ENCODE measurements around the gene CYBA.
"Not testable (repeated sequence)": the region's sequence is repeated elsewhere in the genome, so short reads cannot be mapped to it uniquely, and the experiment has no call there.

The CYBA gene

GRCh38 chr16:88614818-88615580, 35.9 kb downstream of the CYBA start:
- no peak for DNase-seq (ENCODE audit: low read depth in 3 of 3, low spot score in 1 of 3)

DNA sequence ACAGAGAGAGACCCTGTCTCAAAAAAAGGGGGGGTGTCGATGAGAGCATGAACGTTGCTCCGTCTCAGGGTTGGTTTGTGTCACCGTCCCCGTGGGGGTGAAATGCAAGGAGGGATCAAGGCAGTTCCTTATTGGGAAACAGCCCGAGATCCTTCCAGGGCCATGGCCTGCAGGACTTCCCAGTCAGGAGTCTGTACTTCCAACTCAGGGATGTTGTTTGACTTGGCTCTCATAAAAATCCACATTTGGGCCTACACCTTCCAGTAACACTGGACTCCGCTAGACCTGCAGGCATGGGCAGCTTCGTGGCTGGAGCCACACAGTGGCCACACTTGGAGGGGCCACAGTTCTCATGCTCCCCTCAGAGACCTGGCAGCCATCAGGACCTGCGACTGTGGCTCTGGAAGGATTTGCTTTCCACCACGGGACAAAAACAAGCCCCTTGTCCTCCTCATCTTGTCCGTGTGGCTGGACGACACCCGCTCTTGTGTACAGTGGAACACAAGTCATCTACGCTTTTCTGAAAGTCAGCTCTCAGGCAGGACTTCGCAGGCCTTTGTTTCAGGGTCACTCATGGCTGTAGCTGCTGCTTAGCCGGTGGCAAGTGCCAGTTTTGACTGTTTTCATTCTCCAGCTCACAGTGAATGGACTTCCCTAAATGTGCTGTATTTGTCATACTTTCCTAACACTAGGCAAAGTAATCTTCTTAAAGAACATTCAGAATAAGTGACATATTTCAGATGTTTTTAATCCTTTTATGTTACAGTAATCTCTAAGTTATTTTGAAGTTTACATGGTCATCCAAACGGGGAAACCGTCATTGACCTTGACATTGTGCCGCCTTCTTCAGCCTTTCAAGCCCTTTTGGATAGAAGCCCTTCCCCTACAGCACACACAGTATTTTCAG, 36.7 kb downstream of the CYBA start:
- no peak for DNase-seq (ENCODE audit: low read depth in 3 of 3, low spot score in 1 of 3)

- no peak for DNase-seq (ENCODE audit: low read depth in 3 of 3, low spot score in 1 of 3)
Measured at GRCh38 chr16:88613293-88613692, 37.6 kb downstream of the CYBA start.

DNA sequence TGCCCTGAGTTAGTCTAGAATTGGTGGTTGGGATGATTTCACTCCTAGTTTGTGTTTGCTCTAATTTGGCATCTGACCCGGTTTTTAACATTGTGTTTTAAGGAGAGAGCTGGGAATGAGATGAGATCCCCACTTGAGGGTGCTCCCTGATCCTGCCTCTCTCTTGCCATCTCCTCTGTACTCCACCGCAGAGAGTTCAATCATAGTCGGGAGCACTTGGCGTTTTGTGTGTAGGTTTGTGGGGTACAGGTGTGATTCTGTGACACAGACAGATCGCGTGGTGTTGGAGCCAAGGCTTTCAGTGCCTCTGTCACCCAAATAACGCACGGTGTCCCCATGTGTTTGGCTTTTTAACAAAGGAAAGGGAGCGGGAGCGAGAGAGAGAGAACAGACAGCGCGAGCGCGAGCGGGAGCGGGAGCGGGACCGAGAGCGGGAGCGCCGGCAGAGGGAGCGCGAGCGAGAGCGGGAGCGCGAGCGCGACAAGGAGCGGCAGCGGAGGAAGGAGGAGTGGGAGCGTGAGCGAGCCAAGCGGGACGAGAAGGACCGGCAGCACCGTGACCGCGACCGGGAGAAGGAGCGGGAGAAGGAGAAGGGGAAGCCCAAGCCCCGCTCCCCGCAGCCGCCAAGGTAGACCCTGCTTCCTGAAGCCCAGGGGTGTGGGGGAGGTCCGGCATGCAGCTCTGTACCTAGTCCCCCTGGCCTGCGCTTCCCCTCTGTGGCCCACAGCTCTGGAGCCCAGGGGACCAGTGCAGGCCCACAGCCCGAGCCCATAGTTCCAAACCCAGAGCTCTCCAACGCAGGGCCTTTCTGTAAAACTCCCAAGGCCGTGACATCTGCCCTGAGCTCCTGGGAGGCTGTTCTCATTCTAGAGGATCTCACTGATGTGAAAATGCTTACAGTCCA, 39.7 kb downstream of the CYBA start:
- DNase-seq (ENCODE audit: low read depth in 3 of 3, low spot score in 1 of 3): no peak

- no peak for DNase-seq (ENCODE audit: low read depth in 3 of 3, low spot score in 1 of 3)
Measured at GRCh38 chr16:88610080-88610479, 40.8 kb downstream of the CYBA start.

DNA sequence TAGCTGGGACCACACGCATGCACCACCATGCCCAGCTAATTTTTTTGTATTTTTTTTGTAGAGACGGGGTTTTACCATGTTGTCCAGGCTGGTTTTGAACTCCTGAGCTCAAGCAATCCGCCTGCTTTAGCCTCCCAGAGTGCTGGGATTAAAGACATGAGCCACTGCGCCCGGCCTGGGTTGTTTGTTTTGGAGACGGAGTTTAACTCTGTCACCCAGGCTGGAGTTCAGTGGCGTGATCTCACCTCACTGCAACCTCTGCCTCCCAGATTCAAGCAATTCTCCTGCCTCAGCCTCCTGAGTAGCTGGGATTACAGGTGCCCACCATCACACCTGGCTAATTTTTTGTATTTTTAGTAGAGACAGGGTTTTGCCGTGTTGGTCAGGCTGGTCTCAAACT, 41.4 kb downstream of the CYBA start:
- DNase-seq (ENCODE audit: low read depth in 3 of 3, low spot score in 1 of 3): not testable (repeated sequence)

- DNase-seq (ENCODE audit: low read depth in 3 of 3, low spot score in 1 of 3): no peak
Measured at GRCh38 chr16:88608076-88608475, 42.8 kb downstream of the CYBA start.

- no peak for DNase-seq (ENCODE audit: low read depth in 3 of 3, low spot score in 1 of 3)
Measured at GRCh38 chr16:88606148-88606757, 44.6 kb downstream of the CYBA start.

DNA sequence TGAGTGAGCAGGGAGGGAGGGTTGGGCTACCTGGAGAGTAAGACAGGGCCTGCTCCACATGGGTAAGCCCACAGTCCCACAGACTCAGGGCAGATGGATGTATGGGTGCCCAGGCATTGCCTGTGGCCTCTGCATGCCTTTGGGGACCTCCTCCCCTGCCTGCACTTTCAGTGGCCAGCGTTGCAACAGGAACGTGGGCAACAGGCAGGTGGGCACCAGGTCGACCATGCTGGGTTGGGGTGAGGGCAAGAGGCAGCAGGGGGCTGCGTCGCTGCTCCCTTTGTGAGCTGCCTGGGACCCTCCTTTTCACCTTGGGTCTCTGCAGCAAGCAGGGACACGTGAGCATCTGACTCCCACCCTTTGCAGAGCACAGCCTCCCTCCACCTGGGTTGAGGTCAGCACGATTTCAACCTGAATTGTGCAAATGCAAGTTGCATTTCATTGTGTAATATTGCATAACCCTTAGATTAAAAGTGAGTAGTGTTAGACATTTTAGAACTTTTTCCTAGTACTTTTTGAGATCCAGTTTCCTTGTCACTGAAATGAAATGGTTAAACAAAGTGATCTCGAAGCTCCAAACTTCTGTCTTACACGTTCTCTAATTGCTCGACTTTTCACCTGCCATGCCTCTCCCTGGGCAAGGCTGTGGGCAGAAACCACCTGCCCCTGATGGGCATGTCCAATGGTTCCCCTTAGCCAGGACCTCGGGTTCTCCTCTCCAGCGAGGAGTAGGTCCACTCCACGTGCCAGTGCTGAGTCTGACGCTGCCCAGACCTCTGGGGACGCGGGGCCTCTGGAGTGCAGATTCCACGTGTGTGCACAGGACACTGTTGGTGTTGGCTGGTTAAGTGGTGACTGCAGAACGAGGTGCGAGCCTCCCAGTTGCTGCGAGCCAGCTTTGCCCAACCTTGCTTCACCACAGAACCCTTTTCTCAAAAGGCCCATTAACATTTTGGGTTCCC, 45.4 kb downstream of the CYBA start:
- no peak for DNase-seq (ENCODE audit: low read depth in 3 of 3, low spot score in 1 of 3)

GRCh38 chr16:88602091-88602490, 48.8 kb downstream of the CYBA start:
- no peak for DNase-seq (ENCODE audit: low read depth in 3 of 3, low spot score in 1 of 3)

DNA sequence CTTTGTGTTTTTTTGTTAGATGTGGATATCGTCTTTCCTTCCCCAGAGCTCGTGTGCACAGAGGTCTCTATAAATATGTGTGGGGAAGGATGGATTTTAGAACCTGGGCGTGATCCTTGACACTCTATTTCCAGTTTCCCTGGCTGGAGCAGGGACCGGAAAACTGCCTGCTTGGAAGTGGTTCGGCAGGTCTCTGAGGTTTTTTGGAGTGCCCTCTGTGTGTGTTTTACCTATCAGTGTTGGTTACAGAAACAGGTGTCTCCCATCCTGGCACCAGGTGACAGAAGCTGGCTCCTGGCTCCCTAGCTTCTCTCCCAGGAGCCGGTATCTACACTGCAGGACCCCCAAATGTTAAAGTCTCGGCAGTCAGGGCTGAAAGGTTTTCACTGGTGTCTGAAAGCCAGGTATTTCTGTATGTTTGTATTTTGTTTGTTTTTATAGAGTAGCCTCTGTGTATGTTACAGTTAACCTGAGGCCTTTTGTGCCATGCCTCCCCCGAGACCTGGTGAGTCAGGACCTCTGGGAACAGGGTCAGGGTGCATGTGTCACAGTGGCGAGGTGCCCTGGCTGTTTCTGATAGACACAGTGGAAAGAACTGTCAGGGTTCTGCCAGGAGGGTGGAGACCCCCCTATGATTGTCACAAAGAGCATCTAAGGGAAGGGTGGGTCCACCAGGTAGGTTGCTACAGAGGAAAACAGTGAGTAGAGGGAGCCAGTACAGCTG, 49.4 kb downstream of the CYBA start:
- DNase-seq (ENCODE audit: low read depth in 3 of 3, low spot score in 1 of 3): no peak

- no peak for DNase-seq (ENCODE audit: low read depth in 3 of 3, low spot score in 1 of 3)
Measured at GRCh38 chr16:88600539-88600896, 50.3 kb downstream of the CYBA start.

DNA sequence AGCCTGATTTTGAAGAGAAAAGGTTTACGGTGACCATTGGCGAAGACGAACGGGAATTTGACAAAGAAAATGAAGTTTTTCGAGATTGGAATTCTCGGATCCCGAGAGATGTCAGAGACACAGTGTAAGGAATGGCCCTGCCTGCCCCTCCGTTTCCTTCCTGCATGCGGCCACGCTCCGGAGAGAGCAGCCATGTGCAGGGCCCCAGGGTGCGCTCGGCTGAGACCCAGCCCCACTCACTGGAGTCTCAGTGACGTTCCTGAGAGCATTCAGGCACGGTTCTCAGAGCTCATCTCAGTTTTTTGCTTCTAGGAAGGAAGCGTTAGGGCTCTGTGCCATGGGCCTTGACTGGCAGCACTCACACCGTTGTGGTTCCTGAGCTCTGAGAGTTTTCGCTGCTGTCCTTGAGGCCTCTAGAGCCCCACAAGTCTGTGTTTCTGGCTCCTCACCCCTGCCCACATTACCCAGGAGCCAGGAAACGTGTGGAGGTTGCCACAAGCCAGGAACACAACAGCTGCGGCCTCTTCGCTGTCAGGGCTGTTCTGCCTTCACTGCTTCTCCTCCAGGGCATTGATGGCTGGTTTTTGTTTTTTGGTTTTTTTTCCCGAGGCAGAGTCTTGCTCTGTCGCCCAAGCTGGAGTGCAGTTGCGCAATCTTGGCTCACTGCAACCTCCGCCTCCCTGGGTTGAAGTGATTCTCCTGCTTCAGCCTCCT, 50.9 kb downstream of the CYBA start:
- no peak for DNase-seq (ENCODE audit: low read depth in 3 of 3, low spot score in 1 of 3)

- DNase-seq (ENCODE audit: low read depth in 3 of 3, low spot score in 1 of 3): no peak
Measured at GRCh38 chr16:88599092-88599733, 51.6 kb downstream of the CYBA start.

GRCh38 chr16:88597856-88598491, 52.9 kb downstream of the CYBA start:
- DNase-seq (ENCODE audit: low read depth in 3 of 3, low spot score in 1 of 3): no peak

DNA sequence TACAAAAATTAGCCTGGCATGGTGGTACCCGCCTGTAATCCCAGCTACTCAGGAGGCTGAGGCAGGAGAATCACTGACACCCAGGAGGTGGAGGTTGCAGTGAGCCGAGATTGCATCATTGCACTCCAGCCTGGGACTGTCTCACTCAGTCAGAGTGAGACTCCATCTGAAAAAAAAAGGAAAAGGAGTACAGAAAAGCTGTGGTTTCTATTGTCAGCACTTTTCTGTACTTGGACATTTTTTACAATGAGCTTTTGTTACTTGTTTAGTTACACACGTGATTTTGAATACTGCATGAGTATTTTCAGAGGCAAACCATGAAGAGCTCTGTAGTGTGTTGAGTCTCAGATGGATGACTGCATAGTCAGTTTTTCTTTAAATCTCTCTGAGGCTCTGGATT, 54.4 kb downstream of the CYBA start:
- no peak for DNase-seq (ENCODE audit: low read depth in 3 of 3, low spot score in 1 of 3)

DNA sequence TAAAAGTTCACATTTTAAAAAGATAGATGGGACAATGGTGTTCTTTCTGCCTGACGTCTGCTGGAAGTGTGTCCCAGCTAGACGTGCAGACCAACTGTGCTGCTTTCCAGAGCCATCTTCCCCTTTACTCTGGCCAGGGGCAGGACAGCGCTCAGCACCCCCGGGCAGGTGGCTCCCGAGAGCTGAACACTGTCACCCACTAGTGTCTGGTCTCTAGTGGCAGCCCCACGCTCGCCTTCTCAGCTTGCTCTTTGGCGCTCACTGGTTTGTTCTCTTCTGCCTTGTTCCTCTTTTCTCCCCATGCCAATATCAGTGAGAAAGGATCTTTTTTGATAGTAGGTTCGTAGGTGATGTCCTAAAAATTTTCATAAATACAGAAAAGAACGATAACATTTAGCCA, 54.9 kb downstream of the CYBA start:
- DNase-seq (ENCODE audit: low read depth in 3 of 3, low spot score in 1 of 3): no peak

DNA sequence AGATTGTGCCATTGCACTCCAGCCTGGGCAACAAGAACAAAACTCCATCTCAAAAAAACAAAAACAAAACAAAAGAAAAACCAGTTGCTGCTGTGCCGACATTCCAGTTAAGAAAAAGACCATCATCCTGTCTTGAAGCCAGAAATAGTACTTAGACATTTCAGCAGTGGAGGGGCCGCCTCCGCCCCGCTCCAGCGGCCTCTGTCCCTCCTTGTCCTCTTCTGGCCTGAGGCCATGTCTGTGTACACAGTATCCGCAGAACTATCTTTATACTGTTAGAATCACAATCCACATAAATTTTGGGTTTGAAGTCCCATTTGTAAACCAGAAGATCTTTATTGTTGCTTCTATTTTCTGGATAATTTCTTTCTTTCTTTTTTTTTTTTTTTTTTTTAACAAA, 55.8 kb downstream of the CYBA start:
- DNase-seq (ENCODE audit: low read depth in 3 of 3, low spot score in 1 of 3): no peak
